ENCODE results near the gene TPCN1.
"Not testable (repeated sequence)": the region's sequence is repeated elsewhere in the genome, so short reads cannot be mapped to it uniquely, and the experiment has no call there.

The TPCN1 gene

GRCh38 chr12:113197518-113198077 lies 23.7 kb upstream of the TPCN1 start:
- DNase-seq: no peak

GRCh38 chr12:113198296-113198695 lies 23.0 kb upstream of the TPCN1 start:
- no peak for DNase-seq

- no peak for DNase-seq
Measured at GRCh38 chr12:113200021-113200797, 21.1 kb upstream of the TPCN1 start.

GRCh38 chr12:113201187-113202177 lies 19.8 kb upstream of the TPCN1 start:
- DNase-seq: no peak

GRCh38 chr12:113202300-113203075 lies 18.8 kb upstream of the TPCN1 start:
- DNase-seq: no peak

DNA sequence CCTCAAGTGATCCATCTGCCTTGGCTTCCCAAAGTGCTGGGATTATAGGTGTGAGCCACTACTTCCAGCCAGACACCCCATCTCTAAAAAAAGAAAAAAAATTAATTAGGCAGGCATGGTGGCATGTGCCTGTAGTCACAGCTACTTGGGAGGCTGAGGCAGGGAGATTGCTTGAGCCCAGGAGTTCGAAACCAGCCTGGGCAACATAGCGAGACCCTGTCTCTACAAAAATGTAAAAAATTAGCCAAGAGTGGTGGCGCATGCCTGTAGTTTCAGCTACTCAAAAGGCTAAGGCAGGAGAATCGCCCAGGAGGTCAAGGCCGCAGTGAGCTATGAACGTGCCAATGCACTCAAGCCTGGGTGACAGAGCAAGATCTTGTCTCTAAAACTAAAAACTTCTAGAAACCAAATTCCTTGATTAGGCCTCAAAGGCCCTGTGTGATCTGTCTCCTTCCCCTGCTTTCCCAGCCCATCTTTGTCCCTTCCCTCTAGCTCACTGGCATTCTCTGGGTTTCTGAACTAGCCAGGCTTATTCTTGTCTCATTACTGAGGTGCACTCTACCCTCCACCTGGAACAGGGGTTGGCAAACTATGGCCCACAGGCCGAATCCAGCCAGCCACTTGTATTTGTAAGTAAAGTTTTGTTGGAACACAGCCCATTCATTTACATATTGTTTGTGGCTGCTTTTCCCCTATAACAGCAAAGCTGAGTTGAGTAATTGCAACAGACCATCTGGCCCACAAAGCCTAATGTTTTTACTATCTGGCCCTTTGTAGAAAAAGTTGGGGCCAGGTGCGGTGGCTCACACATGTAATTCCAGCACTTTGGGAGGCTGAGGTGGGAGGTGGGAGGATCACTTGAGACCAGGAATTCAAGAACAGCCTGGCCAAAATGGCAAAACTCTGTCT lies 17.2 kb upstream of the TPCN1 start:
- DNase-seq: peak; percentile 14

DNA sequence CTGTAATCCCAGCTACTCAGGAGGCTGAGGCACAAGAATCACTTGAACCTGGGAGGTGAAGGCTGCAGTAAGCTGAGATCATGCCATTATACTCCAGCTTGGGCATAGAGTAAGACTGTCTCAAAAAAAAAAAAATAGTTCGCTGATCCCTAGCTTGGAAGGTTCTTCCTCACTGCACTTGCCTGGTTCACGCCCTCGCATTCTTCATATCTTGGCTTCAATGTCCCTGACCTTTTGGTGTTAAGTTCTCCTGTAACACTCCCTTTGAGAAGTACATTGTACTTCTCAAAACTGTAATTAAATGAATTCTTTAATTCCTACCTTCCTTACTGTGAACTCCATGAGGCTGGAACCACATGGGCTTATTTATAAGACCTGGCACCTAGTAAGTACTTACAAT lies 16.5 kb upstream of the TPCN1 start:
- DNase-seq: no peak

DNA sequence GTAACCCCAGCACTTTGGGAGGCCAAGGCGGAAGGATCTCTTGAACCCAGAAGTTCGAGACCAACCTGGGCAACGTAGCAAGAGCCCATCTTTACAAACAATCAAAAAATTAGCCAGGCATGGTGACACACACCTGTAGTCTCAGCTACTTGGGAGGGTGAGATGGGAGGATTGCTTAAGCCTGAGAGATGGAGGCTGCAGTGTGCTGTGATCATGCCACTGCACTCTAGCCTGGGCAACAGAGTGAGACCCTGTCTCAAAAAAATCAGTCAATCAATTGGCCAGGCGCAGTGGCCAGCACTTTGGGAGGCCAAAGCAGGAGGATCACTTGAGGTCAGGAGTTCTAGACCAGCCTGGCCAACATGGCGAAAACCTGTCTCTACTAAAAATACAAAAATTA lies 14.5 kb upstream of the TPCN1 start:
- DNase-seq: not testable (repeated sequence)

DNA sequence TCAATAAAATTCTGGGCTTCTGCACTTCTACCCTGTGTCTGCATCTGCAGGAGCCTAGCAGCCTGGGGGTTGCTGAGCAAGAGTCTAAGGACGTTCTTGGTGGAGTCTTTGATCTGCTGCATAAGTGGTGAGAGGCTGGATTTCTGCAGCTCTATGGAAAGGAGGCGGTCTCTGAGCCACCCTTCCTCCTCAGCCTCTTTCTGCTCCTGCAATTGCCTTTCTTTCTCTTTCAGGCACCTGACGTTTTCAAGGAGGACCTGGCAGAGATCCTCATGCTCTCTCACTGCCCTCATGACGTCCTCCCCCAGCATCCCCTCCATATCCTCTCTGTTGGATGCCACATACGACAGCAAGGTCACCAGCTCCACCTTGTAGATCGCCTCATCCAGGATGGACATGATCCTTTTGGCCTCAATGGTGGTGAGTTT lies 13.6 kb upstream of the TPCN1 start:
- DNase-seq: peak; percentile 34

DNA sequence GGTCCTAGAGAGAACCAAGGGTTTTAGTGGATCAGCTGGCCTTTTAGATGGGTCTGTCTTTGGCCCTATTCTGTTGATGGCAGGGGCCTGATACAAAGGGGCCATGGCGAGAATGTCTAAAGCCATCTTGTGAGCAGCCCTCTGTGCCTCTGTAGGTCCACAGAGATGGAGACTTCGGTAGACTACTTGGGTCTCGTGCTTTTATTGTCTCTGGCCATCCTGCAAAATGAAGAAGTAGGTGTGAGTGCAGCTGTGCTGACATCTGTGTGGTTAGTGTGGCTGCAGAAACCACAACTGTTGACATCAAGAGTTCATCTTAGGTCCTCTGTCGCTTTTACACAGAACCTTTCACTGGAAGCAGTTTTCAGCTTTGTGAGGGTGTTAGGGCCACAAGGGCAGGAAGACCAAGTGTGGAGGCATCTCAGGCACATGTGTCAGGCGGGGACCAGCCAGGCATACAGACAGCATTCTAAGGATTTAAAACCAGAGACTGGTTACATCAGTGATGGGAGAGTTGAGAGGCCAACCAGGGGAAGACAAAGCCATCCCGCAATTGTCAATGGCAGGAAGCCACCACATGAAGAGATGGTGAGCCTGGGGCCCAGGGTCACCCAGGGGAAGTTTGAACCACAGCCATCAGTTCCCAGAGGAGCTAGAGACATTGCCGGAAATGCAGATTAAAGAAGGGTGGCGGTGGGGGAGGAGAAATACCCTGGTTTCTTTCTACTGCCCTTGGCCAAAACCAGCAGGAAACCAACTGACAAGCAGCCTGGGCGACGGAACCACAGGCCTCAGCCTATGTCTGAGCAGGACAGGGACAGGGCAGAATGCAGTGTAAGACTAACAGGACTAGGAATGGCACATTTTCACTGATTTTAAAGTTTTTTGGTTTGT lies 13.0 kb upstream of the TPCN1 start:
- DNase-seq: peak; percentile 88

GRCh38 chr12:113211160-113211559 lies 10.1 kb upstream of the TPCN1 start:
- peak; percentile 58 for DNase-seq

- peak; percentile 52 for DNase-seq
Measured at GRCh38 chr12:113214895-113215400, 6.3 kb upstream of the TPCN1 start.

DNA sequence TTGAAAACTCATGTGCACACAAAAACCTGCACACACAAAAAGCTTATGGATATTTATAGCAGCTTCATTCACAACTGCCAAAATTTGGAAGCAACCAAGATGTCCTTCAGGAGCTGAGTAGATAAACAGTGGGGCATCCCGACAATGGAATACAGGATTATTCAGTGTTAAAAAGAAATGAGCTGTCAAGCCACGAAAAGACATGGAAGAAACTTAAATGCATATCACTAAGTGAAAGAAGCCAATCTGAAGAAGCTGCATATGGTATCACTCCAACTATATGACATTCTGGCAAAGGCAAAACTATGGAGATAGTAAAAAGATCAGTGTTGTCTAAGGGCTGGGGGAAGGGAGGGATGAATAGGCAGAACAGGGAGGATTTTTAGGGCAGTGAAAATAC lies 5.2 kb upstream of the TPCN1 start:
- DNase-seq: no peak

DNA sequence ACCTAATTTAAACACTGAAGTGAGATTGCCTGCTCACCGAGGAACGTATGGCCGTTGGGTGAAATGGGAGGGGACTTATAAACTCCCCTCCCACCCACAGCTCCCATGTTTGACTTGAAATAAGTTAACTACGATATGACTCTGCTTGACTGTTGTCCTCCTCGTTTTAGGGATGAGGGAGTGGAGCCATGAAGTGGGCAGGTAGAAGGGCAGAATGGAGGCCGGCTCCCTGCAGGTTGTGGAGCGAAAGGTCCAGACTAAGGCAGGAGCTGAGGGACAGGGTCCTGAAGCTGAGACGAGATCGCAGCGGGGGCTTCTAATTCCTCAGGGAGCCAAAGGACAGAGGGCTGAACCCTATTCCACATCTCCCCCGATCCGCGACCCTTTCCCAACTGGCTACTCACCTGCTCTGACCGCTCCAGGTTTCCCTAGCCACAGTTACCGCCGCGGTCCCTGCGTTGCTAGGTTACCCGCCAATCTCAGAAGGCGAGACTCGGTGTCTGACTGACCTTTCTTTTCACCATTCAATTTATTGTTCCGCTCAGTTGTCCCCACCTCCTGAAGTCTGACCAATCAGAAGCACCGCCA lies 577 bp upstream of the TPCN1 start:
- no peak for DNase-seq

DNA sequence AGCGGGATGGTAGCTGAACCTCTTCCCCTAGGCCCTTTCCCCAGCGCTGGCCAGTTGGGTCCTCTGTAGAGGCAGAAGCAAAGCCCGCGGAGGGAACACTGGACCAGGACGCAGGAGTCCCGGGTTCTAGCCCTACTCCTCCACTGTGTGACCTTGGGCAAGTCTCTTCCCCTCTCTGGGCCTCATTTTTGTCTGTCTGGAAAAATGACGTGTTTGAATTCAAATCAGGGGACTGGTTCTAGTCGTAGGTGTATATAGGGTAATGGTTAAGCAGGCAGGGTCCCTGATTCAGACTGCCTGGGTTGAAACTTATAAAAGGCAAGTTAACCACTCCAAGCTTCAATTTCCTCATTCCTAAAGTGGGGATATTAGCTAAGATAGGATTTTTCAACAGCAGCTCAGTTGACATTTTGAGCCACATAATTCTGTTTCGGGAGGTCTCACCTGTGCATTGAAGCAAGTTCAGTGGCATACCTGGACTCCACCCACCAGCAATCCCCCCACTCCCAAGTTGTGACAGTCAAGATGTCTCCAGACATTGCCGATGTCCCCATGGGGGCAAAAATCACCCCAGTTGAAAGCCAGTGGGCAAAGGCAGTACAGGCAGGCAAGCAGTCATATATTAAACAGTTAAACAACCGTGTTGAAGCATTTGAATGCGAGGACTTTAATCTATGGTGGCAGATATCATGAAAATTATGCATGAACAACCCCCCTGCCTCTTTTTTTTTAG lies 899 bp downstream of the TPCN1 start:
- DNase-seq: peak; percentile 29

- peak; percentile 28 for DNase-seq
Measured at GRCh38 chr12:113222730-113223531, 1.7 kb downstream of the TPCN1 start.

DNA sequence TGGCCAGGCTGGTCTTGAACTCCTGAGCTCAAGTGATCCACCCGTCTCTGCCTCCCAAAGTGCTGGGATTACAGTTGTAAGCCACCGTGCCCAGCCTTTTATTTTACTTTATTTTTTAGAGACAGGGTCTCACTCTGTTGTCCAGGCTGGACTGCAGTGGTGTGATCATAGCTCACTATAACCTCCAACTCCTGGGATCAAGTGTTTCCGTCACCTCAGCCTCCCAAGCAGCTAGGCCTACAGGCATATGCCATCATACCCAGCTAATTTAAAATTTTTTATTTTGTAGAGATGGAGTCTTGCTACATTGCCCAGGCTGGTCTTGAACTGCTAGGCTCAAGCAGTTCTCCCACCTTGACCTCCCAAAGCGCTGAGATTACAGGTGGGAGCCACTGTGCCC lies 3.7 kb downstream of the TPCN1 start:
- no peak for DNase-seq

Data from activated CD4-positive, alpha-beta T cell treated with anti-CD3 and anti-CD28 coated beads, Interleukin-10, Interleukin-2, amounts not matched to agents 100 ng/mL and 50 ng/mL, durations not matched to agents 16 hours and 8 hours (primary cell).